ENCODE measurements around the gene PRKCG.

PRKCG gene

DNA sequence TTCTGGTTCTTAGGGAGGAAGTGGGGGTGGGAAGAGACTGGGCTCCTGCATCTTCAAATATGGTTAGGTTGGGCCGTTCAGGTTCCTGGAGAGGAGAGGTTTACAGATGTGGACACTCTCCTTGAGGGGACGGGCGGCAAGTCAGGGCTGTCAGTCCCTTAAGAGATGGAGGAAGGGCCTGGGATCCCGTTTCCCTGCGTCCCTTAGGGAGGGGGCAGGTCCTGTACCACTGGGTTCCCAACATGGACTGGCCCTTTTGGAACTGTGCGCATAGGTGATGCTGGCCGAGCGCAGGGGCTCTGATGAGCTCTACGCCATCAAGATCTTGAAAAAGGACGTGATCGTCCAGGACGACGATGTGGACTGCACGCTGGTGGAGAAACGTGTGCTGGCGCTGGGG, 16.2 kb downstream of the PRKCG start:
- TF ChIP-seq CTCF (IDR thresholded peaks at IDR 0.05; ENCODE audit: insufficient read depth, low read length, poor library complexity, severe bottlenecking): no peak
- no peak overlapping the region for H3K4me3 ChIP-seq (replicated peaks; ENCODE audit: low read depth, low read length)
- no peaks in the 10 kb centered on the region for H3K27me3 ChIP-seq (replicated peaks; ENCODE audit: control insufficient read depth, insufficient read depth, low read length)
- no peak for DNase-seq (ENCODE audit: extremely low read depth, insufficient read length)
- no peaks in the 10 kb centered on the region for H3K36me3 ChIP-seq (ENCODE audit: control insufficient read depth, insufficient read depth, low read length)

DNA sequence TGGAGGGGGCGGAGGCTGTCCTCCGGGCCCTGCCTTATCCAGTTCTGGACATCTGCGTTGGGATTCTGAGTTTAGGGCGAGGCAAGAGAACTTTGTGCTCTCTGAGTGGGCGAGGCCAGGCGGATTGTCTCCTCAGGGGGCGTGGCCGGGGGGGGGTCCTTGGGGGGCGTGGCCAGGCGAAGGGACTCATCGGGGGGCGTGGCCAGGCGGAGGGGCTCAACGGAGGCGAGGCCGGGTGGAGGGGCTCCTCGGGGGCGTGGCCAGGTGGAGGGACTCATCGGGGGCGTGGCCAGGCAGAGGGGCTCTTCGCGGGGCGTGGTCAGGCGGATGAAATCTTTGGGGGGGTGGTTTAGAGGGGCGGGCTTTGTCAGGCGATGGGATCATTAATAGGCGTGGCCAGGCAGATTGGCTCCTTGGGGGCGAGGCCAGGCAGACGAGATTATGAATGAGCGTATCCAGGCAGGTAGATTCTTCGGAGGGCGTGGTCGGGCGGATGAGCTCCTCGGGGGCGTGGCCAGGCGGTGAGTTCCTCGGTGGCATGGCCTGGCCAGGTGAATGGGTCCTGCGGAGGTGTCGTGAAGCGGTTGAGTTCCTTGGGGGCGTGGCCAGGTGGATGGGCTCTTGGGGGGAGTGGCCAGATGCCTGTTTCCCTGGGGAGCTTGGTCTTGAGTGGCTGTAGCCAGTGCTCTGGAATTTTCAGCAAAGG, 16.8 kb downstream of the PRKCG start:
- no peak for TF ChIP-seq CTCF (IDR thresholded peaks at IDR 0.05; ENCODE audit: insufficient read depth, low read length, poor library complexity, severe bottlenecking)
- H3K4me3 ChIP-seq (replicated peaks; ENCODE audit: low read depth, low read length): no peak overlapping the region
- H3K36me3 ChIP-seq (ENCODE audit: control insufficient read depth, insufficient read depth, low read length): no peaks in the 10 kb centered on the region
- no peaks in the 10 kb centered on the region for H3K27me3 ChIP-seq (replicated peaks; ENCODE audit: control insufficient read depth, insufficient read depth, low read length)
- no peak for DNase-seq (ENCODE audit: extremely low read depth, insufficient read length)

- no peak overlapping the region for H3K4me3 ChIP-seq (replicated peaks; ENCODE audit: low read depth, low read length)
- no peak for TF ChIP-seq CTCF (IDR thresholded peaks at IDR 0.05; ENCODE audit: insufficient read depth, low read length, poor library complexity, severe bottlenecking)
- H3K27me3 ChIP-seq (replicated peaks; ENCODE audit: control insufficient read depth, insufficient read depth, low read length): no peaks in the 10 kb centered on the region
- no peaks in the 10 kb centered on the region for H3K36me3 ChIP-seq (ENCODE audit: control insufficient read depth, insufficient read depth, low read length)
- no peak for DNase-seq (ENCODE audit: extremely low read depth, insufficient read length)
Measured at GRCh38 chr19:53900191-53900860, 18.3 kb downstream of the PRKCG start.

GRCh38 chr19:53903055-53903680, 21.2 kb downstream of the PRKCG start:
- no peak for DNase-seq (ENCODE audit: extremely low read depth, insufficient read length)
- no peak overlapping the region for H3K4me3 ChIP-seq (replicated peaks; ENCODE audit: low read depth, low read length)
- H3K36me3 ChIP-seq (ENCODE audit: control insufficient read depth, insufficient read depth, low read length): no peaks in the 10 kb centered on the region
- TF ChIP-seq CTCF (IDR thresholded peaks at IDR 0.05; ENCODE audit: insufficient read depth, low read length, poor library complexity, severe bottlenecking): no peak
- peaks cover 4% of the 10 kb centered on the region for H3K27me3 ChIP-seq (replicated peaks; ENCODE audit: control insufficient read depth, insufficient read depth, low read length)

- Histone ChIP-seq H3K4me3 (replicated peaks; ENCODE audit: low read depth, low read length) (no peak overlapping the region), H3K36me3 (ENCODE audit: control insufficient read depth, insufficient read depth, low read length) (no peaks in the 10 kb centered on the region), H3K27me3 (replicated peaks; ENCODE audit: control insufficient read depth, insufficient read depth, low read length) (peaks cover 5% of the 10 kb centered on the region)
- TF ChIP-seq CTCF (IDR thresholded peaks at IDR 0.05; ENCODE audit: insufficient read depth, low read length, poor library complexity, severe bottlenecking): no peak
- DNase-seq (ENCODE audit: extremely low read depth, insufficient read length): no peak
Measured at GRCh38 chr19:53904909-53905308, 22.9 kb downstream of the PRKCG start.

All from GM06990 (cell line).